ENCODE results near the gene DPY19L1.
"Not testable (repeated sequence)": the region's sequence is repeated elsewhere in the genome, so short reads cannot be mapped to it uniquely, and the experiment has no call there.

DPY19L1 gene

DNA sequence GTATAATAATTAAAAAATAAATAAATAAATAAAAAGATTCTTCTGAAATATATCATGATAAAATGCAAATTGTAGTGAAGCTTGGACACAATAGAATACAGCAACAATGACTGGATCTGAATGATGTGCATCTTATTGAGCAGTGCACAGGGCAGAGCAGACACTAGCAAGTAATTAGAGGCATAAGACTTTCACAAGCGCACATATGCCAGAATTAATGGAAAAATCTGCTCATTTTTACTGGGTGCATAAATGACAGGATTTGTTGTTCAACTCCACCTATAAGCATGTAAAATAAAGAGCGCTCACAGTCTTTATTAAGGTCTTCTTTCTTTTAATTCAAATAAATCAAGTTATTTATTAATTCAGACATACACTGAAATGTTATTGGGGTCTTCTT lies 125.0 kb downstream of the DPY19L1 start:
- DNase-seq: no peak

DNA sequence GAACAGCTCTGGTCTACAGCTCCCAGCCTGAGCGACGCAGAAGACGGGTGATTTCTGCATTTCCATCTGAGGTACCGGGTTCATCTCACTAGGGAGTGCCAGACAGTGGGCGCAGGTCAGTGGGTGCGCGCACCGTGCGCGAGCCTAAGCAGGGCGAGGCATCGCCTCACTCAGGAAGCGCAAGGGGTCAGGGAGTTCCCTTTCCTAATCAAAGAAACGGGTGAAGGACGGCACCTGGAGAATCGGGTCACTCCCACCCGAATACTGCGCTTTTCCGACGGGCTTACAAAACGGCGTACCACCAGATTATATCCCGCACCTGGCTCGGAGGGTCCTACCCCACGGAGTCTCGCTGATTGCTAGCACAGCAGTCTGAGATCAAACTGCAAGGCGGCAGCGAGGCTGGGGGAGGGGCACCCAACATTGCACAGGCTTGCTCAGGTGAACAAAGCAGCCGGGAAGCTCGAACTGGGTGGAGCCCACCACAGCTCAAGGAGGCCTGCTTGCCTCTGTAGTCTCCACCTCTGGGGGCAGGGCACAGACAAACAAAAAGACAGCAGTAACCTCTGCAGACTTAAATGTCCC lies 130.9 kb downstream of the DPY19L1 start:
- not testable (repeated sequence) for DNase-seq

- no peak for DNase-seq
Observed at GRCh38 chr7:34904987-34905386, 132.3 kb downstream of the DPY19L1 start.

DNA sequence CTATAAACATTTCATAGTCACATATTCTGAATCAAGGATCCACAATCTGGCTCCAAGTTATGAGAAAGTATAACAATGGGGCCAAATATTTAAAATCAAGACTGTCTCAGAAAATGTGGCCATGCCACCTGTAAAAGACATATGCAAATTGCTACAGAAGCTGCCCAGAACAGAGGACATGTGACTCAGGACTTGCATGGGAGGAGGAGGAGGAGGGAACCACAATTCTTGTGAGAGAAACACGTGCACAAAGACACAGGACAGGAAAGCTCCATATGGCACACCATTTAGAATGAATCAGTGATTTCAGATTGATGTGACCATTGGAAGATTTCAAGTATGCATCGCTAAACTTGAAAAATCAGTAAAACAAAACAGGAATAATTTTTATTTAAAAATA lies 133.4 kb downstream of the DPY19L1 start:
- DNase-seq: not testable (repeated sequence)

- DNase-seq: no peak
Observed at GRCh38 chr7:34902182-34902581, 135.1 kb downstream of the DPY19L1 start.

DNA sequence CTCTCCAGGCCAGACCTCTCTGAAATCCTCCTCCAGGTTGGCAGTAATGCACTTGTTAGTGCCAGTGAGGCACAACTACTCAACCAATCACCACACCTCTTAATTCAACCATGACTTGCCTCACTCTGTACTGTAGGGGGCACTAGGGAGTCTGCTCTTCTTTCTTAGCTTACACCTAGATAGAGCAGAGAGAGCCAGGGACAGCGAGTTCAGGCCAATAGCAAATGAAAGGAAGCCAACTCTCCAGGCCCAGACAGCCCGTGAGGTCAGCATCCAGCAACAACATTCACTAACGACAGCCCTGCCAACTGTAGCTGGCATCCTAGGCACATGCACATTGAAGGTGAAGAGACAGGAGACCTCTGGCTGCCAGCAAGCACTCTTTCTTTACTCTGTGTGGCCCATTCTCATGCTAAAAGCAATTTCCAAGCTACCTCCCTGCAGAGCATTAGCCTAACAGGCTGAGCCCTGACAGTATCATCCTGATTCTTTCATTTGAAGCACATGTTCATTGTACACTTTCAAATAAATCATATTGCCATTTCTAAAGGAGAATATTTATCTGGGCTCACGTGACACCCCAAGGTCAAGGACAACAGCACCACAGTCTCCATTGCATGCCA lies 136.3 kb downstream of the DPY19L1 start:
- no peak for DNase-seq

GRCh38 chr7:34895202-34895601 lies 142.1 kb downstream of the DPY19L1 start:
- DNase-seq: no peak

DNA sequence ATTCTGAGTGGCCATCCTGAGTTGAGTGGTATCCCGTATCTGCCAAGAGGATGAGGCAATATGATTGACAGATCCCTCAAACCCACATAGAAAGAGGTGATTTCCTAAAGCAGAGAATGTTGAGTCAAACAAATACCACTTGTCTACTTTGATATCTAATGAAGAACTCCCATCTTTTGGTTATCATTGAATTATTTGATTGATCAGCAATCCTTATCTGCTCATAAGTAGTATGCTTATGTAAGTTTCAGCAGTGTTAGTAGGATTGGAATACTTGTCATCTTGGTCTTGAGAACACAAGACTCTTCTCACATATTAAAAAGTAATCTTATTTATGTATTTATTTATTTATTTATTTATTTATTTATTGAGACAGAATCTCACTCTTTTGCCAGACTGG lies 147.3 kb downstream of the DPY19L1 start:
- no peak for DNase-seq

DNA sequence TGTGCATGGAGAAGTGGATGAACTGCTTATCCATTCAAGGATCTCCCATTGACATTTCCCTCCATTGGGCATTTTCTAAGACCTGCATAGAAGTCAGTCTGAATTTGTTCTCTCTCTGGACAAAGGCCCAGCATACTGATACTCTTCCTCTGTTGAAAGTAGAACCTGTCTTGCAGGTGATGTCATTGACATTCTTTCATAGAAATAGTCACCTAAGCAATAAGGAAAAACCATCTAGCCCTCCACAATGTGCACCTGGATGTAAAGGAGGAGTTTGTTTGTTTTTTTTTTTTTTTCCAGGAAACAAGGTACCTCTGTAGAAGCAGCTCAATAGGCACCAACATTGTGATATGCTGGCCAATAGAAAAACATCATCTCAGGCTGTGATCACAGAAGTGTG lies 150.4 kb downstream of the DPY19L1 start:
- DNase-seq: no peak

DNA sequence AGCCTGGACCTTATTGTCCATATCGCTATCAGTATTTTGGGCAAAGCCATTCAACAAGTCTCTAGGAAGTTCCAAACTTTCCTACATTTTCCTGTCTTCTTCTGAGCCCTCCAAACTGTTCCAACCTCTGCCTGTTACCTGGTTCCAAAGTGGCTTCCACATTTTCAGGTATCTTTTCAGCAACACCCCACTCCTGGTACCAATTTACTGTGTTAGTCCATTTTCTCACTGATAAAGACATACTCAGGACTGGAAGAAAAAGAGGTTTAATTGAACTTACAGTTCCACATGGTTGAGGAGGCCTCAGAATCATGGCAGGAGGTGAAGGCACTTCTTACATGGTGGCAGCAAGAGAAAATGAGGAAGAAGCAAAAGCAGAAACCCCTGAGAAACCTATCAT lies 153.4 kb downstream of the DPY19L1 start:
- not testable (repeated sequence) for DNase-seq

- DNase-seq: no peak
Observed at GRCh38 chr7:34879871-34880270, 157.4 kb downstream of the DPY19L1 start.

GRCh38 chr7:34878944-34879735 lies 158.1 kb downstream of the DPY19L1 start:
- DNase-seq: not testable (repeated sequence)

Measured in stimulated activated CD4-positive, alpha-beta T cell treated with anti-CD3 and anti-CD28 coated beads, Interleukin-12 subunit alpha, Interleukin-12 subunit beta, amount 100 ng/mL, for 4 hours (primary cell).